GM10248 (cell line): Measurements from ENCODE around the gene C10orf62.

Source experiments
- CTCF ChIA-PET: fragments of 300-600 bp; sonication (Branson Sonifier 250); formaldehyde crosslinking; extraction: SDS; loops from one replicate; lab custom pipeline; 2021; ENCODE audit warnings: antibody characterized with exemption; lab: Yijun Ruan, JAX
- POLR2A ChIA-PET: fragments of 350-650 bp; sonication (Branson Sonifier 250); formaldehyde crosslinking; extraction: SDS; loops from one replicate; lab custom pipeline; 2020; ENCODE audit warnings: antibody characterized with exemption; lab: Yijun Ruan, JAX
- DNase-seq: peaks from one replicate; pipeline ENCODE4 v3.0.0; 2012; ENCODE audit errors: extremely low spot score
- CTCF ChIP-seq: IDR thresholded peaks from 2 replicates; pipeline ENCODE4 v1.5.1; 2012; ENCODE audit warnings: mild to moderate bottlenecking, low read depth; ENCODE audit errors: extremely low read depth, missing control alignments, control extremely low read depth

C10orf62 gene

GRCh38 chr10:97547271-97547600 lies 42.3 kb upstream of the C10orf62 start:
- POLR2A ChIA-PET = no interaction called here
- TF ChIP-seq CTCF = no peak
- no peak for DNase-seq
- CTCF ChIA-PET = interaction anchor here (10.5 kb wide), 1 partner anchor 11 kb away, joined by 108 read pairs; no protein-coding TSS in a partner anchor

- no peak for TF ChIP-seq CTCF
- POLR2A ChIA-PET = no interaction called here
- CTCF ChIA-PET = interaction anchor here (0.9 to 10.5 kb wide), 2 partner anchors 12 to 24 kb away, joined by 3 to 108 read pairs; no protein-coding TSS in a partner anchor
- DNase-seq = no peak
Measured at GRCh38 chr10:97547962-97548361, 41.6 kb upstream of the C10orf62 start.

- DNase-seq = no peak
- CTCF ChIA-PET = interaction anchor here (0.9 to 10.5 kb wide), 3 partner anchors 13 to 218 kb away, joined by 3 to 108 read pairs (median 3); no protein-coding TSS in a partner anchor
- TF ChIP-seq CTCF = no peak
- POLR2A ChIA-PET = interaction anchor here (1.0 kb wide), 1 partner anchor 85 kb away, joined by 3 read pairs; no protein-coding TSS in a partner anchor
Measured at GRCh38 chr10:97548828-97549455, 40.6 kb upstream of the C10orf62 start.

- TF ChIP-seq CTCF = no peak
- ChIA-PET POLR2A (interaction anchor here (1.0 kb wide), 1 partner anchor 86 kb away, joined by 3 read pairs; no protein-coding TSS in a partner anchor), CTCF (interaction anchor here (1.2 to 10.5 kb wide), 3 partner anchors 14 to 218 kb away, joined by 3 to 108 read pairs (median 3); no protein-coding TSS in a partner anchor)
- DNase-seq = no peak
Measured at GRCh38 chr10:97549587-97550322, 39.8 kb upstream of the C10orf62 start.

- ChIA-PET CTCF (interaction anchor here (1.2 to 10.5 kb wide), 5 partner anchors 15 to 217 kb away, joined by 3 to 108 read pairs (median 3); partner anchors contain the start of gene HOGA1), POLR2A (no interaction called here)
- no peak for DNase-seq
- TF ChIP-seq CTCF = no peak
Measured at GRCh38 chr10:97550336-97551149, 39.0 kb upstream of the C10orf62 start.

GRCh38 chr10:97551271-97551670 lies 38.2 kb upstream of the C10orf62 start:
- ChIA-PET POLR2A (interaction anchor here (0.5 kb wide), 1 partner anchor 136 kb away, joined by 5 read pairs; no protein-coding TSS in a partner anchor), CTCF (interaction anchor here (1.6 to 10.5 kb wide), 5 partner anchors 9 to 143 kb away, joined by 3 to 108 read pairs (median 21); partner anchors contain the start of gene HOGA1)
- TF ChIP-seq CTCF = no peak
- no peak for DNase-seq
